Measurements from ENCODE around the gene ARG2. TPM values are rescaled to one million over a fixed set of nuclear protein-coding genes. Genes with fewer than 3 reads are reported as not detected.

Gene ARG2
- total and polyA plus RNA-seq, 4 donors = 0.08 to 3.1 (median 0.59) TPM

- Histone ChIP-seq H3K4me1 (ENCODE audit: control insufficient read depth in 4 of 4, insufficient read depth in 4 of 4, low read length in 3 of 4) (no peaks in the 10 kb centered on the region), H3K36me3 (ENCODE audit: control insufficient read depth in 4 of 4, insufficient read depth in 3 of 4, low read depth in 1 of 4, low read length in 3 of 4) (peaks cover 7 to 76% (median 65%) of the 10 kb centered on the region in 4 donors), H3K9ac (ENCODE audit: low read depth in 1 of 2, low read length in 2 of 2) (no peak overlapping the region), H3K4me3 (ENCODE audit: low read depth in 1 of 3, low read length in 3 of 3) (no peak overlapping the region), H3K9me3 (ENCODE audit: control insufficient read depth in 4 of 4, low read length in 3 of 4) (no peaks in the 10 kb centered on the region), H3K27ac (ENCODE audit: low read depth in 1 of 2, low read length in 2 of 2) (no peak overlapping the region), H3K27me3 (ENCODE audit: control insufficient read depth in 4 of 4, insufficient read depth in 4 of 4, low read length in 3 of 4) (no peaks in the 10 kb centered on the region)
- no peak for DNase-seq (ENCODE audit: low spot score)
- 93% methylated on average over 1 of the region's 1 CpG for WGBS
- TF ChIP-seq TAF1 (conservative IDR thresholded peaks at IDR 0.05) = no peak
- TF ChIP-seq REST (IDR thresholded peaks at IDR 0.05) = no peak
- TF ChIP-seq FOXA1 (IDR thresholded peaks at IDR 0.05) = no peak
- TF ChIP-seq FOXA2 (IDR thresholded peaks at IDR 0.05) = no peak
- no peak for TF ChIP-seq HNF4G (IDR thresholded peaks at IDR 0.05)
- TF ChIP-seq EGR1 (IDR thresholded peaks at IDR 0.05; ENCODE audit: low read depth in 2 of 2) = no peak
- no peak for TF ChIP-seq MAX (IDR thresholded peaks at IDR 0.05)
Observed at GRCh38 chr14:67652189-67652588, 32.5 kb downstream of the ARG2 start.

DNA sequence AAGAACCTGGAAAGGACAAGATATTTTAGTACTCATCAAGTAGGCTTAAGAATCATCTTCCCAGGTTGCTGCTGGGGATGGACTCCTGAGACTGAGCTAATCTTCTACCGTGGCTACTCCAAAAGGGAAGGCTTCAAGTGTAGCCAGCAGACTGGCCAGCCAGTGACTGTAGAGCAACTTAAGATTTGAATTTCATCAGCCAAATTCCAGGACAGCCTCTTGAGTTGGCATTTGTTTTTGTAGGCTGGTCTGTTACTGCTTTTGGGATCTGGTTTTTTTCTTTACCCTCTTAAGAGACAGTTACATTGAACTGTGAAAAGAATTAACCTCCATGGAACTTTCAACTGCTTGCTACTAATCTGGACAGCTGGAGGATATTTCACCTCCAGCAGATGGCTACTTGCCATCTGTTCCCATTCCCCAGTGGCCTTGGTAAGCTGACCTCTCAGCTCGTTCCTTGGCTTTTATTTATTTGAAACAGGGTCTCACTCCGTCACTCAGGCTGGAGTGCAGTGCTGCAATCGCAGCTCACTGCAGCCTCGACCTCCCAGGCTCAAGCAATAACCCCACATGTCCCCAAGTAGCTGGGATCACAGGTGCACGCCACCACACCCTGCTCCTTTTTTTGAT is 34.0 kb downstream of the ARG2 start:
- H3K4me3 ChIP-seq (ENCODE audit: low read depth in 1 of 3, low read length in 3 of 3) = no peak overlapping the region
- H3K36me3 ChIP-seq (ENCODE audit: control insufficient read depth in 4 of 4, insufficient read depth in 3 of 4, low read depth in 1 of 4, low read length in 3 of 4) = peaks cover 7 to 76% (median 66%) of the 10 kb centered on the region in 4 donors
- WGBS = 93% methylated on average over 6 of the region's 6 CpGs
- H3K27me3 ChIP-seq (ENCODE audit: control insufficient read depth in 4 of 4, insufficient read depth in 4 of 4, low read length in 3 of 4) = no peaks in the 10 kb centered on the region
- no peak overlapping the region for H3K9ac ChIP-seq (ENCODE audit: low read depth in 1 of 2, low read length in 2 of 2)
- H3K9me3 ChIP-seq (ENCODE audit: control insufficient read depth in 4 of 4, low read length in 3 of 4) = no peaks in the 10 kb centered on the region
- H3K27ac ChIP-seq (ENCODE audit: low read depth in 1 of 2, low read length in 2 of 2) = no peak overlapping the region
- no peaks in the 10 kb centered on the region for H3K4me1 ChIP-seq (ENCODE audit: control insufficient read depth in 4 of 4, insufficient read depth in 4 of 4, low read length in 3 of 4)
- TF ChIP-seq MAX (IDR thresholded peaks at IDR 0.05) (no peak), FOXA2 (IDR thresholded peaks at IDR 0.05) (no peak), SP1 (IDR thresholded peaks at IDR 0.05) (no peak), CTCF (IDR thresholded peaks at IDR 0.05; ENCODE audit: low read depth, low read length, missing input control) (no peak), HNF4A (conservative IDR thresholded peaks at IDR 0.05) (no peak), RXRA (IDR thresholded peaks at IDR 0.05) (no peak)
- DNase-seq (ENCODE audit: low spot score) = no peak

DNA sequence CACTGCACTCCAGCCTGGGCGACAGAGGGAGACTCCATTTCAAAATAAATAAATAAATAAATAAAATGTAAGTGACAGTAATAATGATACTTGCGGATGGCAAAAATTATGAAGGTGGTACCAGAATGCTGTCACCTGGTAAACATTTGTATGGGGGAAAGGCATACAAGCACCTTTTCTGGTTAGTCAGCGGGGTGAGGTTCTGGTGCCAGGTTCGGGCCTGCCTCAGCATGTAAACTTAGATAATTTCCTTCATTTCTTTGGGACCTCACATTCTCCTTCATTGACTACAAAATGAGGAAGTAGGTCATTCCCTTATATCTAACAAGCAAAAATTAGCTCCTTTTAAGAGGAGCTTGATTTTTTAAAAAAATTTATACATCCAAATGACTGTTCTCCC is 43.9 kb downstream of the ARG2 start:
- Histone ChIP-seq H3K9ac (ENCODE audit: low read depth in 1 of 2, low read length in 2 of 2) (no peak overlapping the region), H3K27ac (ENCODE audit: low read depth in 1 of 2, low read length in 2 of 2) (no peak overlapping the region), H3K36me3 (ENCODE audit: control insufficient read depth in 4 of 4, insufficient read depth in 3 of 4, low read depth in 1 of 4, low read length in 3 of 4) (peaks cover 0 to 9% (median 8%) of the 10 kb centered on the region in 4 donors), H3K4me3 (ENCODE audit: low read depth in 1 of 3, low read length in 3 of 3) (no peak overlapping the region), H3K4me1 (ENCODE audit: control insufficient read depth in 4 of 4, insufficient read depth in 4 of 4, low read length in 3 of 4) (peaks cover 0 to 4% (median 0%) of the 10 kb centered on the region in 4 donors), H3K9me3 (ENCODE audit: control insufficient read depth in 4 of 4, low read length in 3 of 4) (no peaks in the 10 kb centered on the region), H3K27me3 (ENCODE audit: control insufficient read depth in 4 of 4, insufficient read depth in 4 of 4, low read length in 3 of 4) (no peaks in the 10 kb centered on the region)
- no peak for DNase-seq (ENCODE audit: low spot score)
- TF ChIP-seq EGR1 (IDR thresholded peaks at IDR 0.05; ENCODE audit: low read depth in 2 of 2) = no peak
- TF ChIP-seq RXRA (IDR thresholded peaks at IDR 0.05) = no peak
- TF ChIP-seq FOXA2 (IDR thresholded peaks at IDR 0.05) = no peak
- TF ChIP-seq YY1 (IDR thresholded peaks at IDR 0.05) = no peak
- no peak for TF ChIP-seq HNF4G (IDR thresholded peaks at IDR 0.05)
- TF ChIP-seq SP1 (IDR thresholded peaks at IDR 0.05) = no peak
- 91% methylated on average over 4 of the region's 4 CpGs for WGBS

Data from liver (tissue), 9 donors.